KOPT-K1 (cell line): ENCODE data around the gene MACROD2.

Experiments
- H3K27ac ChIP-seq: fragments of 200-600 bp; sonication (generic); 2 replicates; pipeline ENCODE4 v1.5.1; 2016; ENCODE audit warnings: antibody characterized with exemption, mild to moderate bottlenecking, low read depth, low read length; ENCODE audit not compliant: poor library complexity, severe bottlenecking
- H3K36me3 ChIP-seq: fragments of 200-600 bp; sonication (generic); 2 replicates; pipeline ENCODE4 v1.5.1; 2017; ENCODE audit warnings: antibody characterized with exemption, mild to moderate bottlenecking, low read length, moderate library complexity; ENCODE audit not compliant: insufficient read depth
- H3K9me3 ChIP-seq: fragments of 200-600 bp; sonication (generic); 2 replicates; pipeline ENCODE4 v1.5.1; 2017; ENCODE audit warnings: antibody characterized with exemption, low read length, mild to moderate bottlenecking; ENCODE audit not compliant: insufficient read depth, poor library complexity, severe bottlenecking

The MACROD2 gene

GRCh38 chr20:14562981-14563380 is 567.7 kb downstream of the MACROD2 start:
- Histone ChIP-seq H3K9me3 (no peaks in the 10 kb centered on the region), H3K27ac (no peak overlapping the region), H3K36me3 (no peaks in the 10 kb centered on the region)

- no peak overlapping the region for H3K27ac ChIP-seq
- H3K9me3 ChIP-seq, result no peaks in the 10 kb centered on the region
- no peaks in the 10 kb centered on the region for H3K36me3 ChIP-seq
Measured at GRCh38 chr20:14566505-14566904, 571.2 kb downstream of the MACROD2 start.

GRCh38 chr20:14568225-14568624 is 572.9 kb downstream of the MACROD2 start:
- H3K9me3 ChIP-seq, result no peaks in the 10 kb centered on the region
- H3K27ac ChIP-seq, result no peak overlapping the region
- no peaks in the 10 kb centered on the region for H3K36me3 ChIP-seq

- Histone ChIP-seq H3K27ac (no peak overlapping the region), H3K36me3 (no peaks in the 10 kb centered on the region), H3K9me3 (no peaks in the 10 kb centered on the region)
Measured at GRCh38 chr20:14568701-14569100, 573.4 kb downstream of the MACROD2 start.

- Histone ChIP-seq H3K27ac (no peak overlapping the region), H3K9me3 (no peaks in the 10 kb centered on the region), H3K36me3 (no peaks in the 10 kb centered on the region)
Measured at GRCh38 chr20:14569641-14570040, 574.3 kb downstream of the MACROD2 start.

GRCh38 chr20:14570811-14571210 is 575.5 kb downstream of the MACROD2 start:
- H3K27ac ChIP-seq, result no peak overlapping the region
- H3K36me3 ChIP-seq, result no peaks in the 10 kb centered on the region

GRCh38 chr20:14573676-14574075 is 578.4 kb downstream of the MACROD2 start:
- no peaks in the 10 kb centered on the region for H3K9me3 ChIP-seq

More at GRCh38 chr20:14570811-14571210, 575.5 kb downstream of the MACROD2 start:
- H3K9me3 ChIP-seq, result no peaks in the 10 kb centered on the region

GRCh38 chr20:14576196-14576877 is 581.0 kb downstream of the MACROD2 start:
- Histone ChIP-seq H3K9me3 (no peaks in the 10 kb centered on the region), H3K36me3 (no peaks in the 10 kb centered on the region), H3K27ac (no peak overlapping the region)

More at GRCh38 chr20:14573676-14574075, 578.4 kb downstream of the MACROD2 start:
- no peak overlapping the region for H3K27ac ChIP-seq
- H3K36me3 ChIP-seq, result no peaks in the 10 kb centered on the region

GRCh38 chr20:14580418-14581074 is 585.2 kb downstream of the MACROD2 start:
- no peaks in the 10 kb centered on the region for H3K9me3 ChIP-seq
- no peaks in the 10 kb centered on the region for H3K36me3 ChIP-seq
- no peak overlapping the region for H3K27ac ChIP-seq

- Histone ChIP-seq H3K27ac (no peak overlapping the region), H3K9me3 (no peaks in the 10 kb centered on the region), H3K36me3 (no peaks in the 10 kb centered on the region)
Measured at GRCh38 chr20:14581731-14582130, 586.4 kb downstream of the MACROD2 start.

GRCh38 chr20:14582855-14583254 is 587.5 kb downstream of the MACROD2 start:
- Histone ChIP-seq H3K27ac (no peak overlapping the region), H3K9me3 (no peaks in the 10 kb centered on the region), H3K36me3 (no peaks in the 10 kb centered on the region)

- Histone ChIP-seq H3K36me3 (no peaks in the 10 kb centered on the region), H3K27ac (no peak overlapping the region), H3K9me3 (no peaks in the 10 kb centered on the region)
Measured at GRCh38 chr20:14583413-14583812, 588.1 kb downstream of the MACROD2 start.

- H3K27ac ChIP-seq, result no peak overlapping the region
- no peaks in the 10 kb centered on the region for H3K9me3 ChIP-seq
- H3K36me3 ChIP-seq, result no peaks in the 10 kb centered on the region
Measured at GRCh38 chr20:14589383-14589782, 594.1 kb downstream of the MACROD2 start.

GRCh38 chr20:14595051-14595450 is 599.7 kb downstream of the MACROD2 start:
- no peak overlapping the region for H3K27ac ChIP-seq
- H3K9me3 ChIP-seq, result no peaks in the 10 kb centered on the region
- no peaks in the 10 kb centered on the region for H3K36me3 ChIP-seq

GRCh38 chr20:14597206-14597715 is 601.9 kb downstream of the MACROD2 start:
- Histone ChIP-seq H3K36me3 (no peaks in the 10 kb centered on the region), H3K9me3 (no peaks in the 10 kb centered on the region), H3K27ac (no peak overlapping the region)

GRCh38 chr20:14599613-14600012 is 604.3 kb downstream of the MACROD2 start:
- Histone ChIP-seq H3K36me3 (no peaks in the 10 kb centered on the region), H3K9me3 (no peaks in the 10 kb centered on the region), H3K27ac (no peak overlapping the region)
